Activated CD8-positive, alpha-beta T cell treated with anti-CD3 and anti-CD28 coated beads for 36 hours (primary cell): ENCODE measurements around the gene OXCT2. TPM values are rescaled to one million over a fixed set of nuclear protein-coding genes. Genes with fewer than 3 reads are reported as not detected.

Experiments used
- ATAC-seq: fragments of 200-7000 bp; cut with Tn5 transposase; one replicate; pipeline ENCODE4 v1.10.0; 2021; ENCODE audit warnings: mild to moderate bottlenecking, moderate library complexity
- CTCF ChIA-PET: fragments of 350-600 bp; sonication (Branson Sonifier 250); formaldehyde crosslinking; loops from one replicate; lab custom pipeline; 2021; ENCODE audit warnings: antibody characterized with exemption; lab: Charles Lee
- POLR2A ChIA-PET: fragments of 350-600 bp; sonication (Branson Sonifier 250); formaldehyde crosslinking; loops from one replicate; lab custom pipeline; 2021; ENCODE audit warnings: antibody characterized with exemption; lab: Charles Lee
- DNase-seq: peaks from one replicate; pipeline ENCODE4 v3.0.0-alpha.2; 2020
- H3K27ac Mint-ChIP-seq: one replicate; pipeline ENCODE4 v1.8.0; 2021; ENCODE audit warnings: mild to moderate bottlenecking, mixed read lengths
- H3K27me3 Mint-ChIP-seq: one replicate; pipeline ENCODE4 v1.8.0; 2021; ENCODE audit warnings: mixed read lengths
- H3K36me3 Mint-ChIP-seq: one replicate; pipeline ENCODE4 v1.8.0; 2021; ENCODE audit warnings: low read depth, mixed read lengths
- H3K4me1 Mint-ChIP-seq: one replicate; pipeline ENCODE4 v1.8.0; 2021; ENCODE audit warnings: low read depth, mixed read lengths
- H3K4me3 Mint-ChIP-seq: one replicate; pipeline ENCODE4 v1.8.0; 2021; ENCODE audit warnings: mild to moderate bottlenecking, moderate library complexity, mixed read lengths
- H3K9me3 Mint-ChIP-seq: one replicate; pipeline ENCODE4 v1.8.0; 2021; ENCODE audit warnings: mixed read lengths
- CTCF ChIP-seq: fragments of 200-600 bp; IDR thresholded peaks from one replicate; pipeline ENCODE4 v1.8.0; 2022; ENCODE audit warnings: antibody characterized with exemption, mild to moderate bottlenecking
- intact Hi-C: fragments of 100-400 bp; cut with micrococcal nuclease; formaldehyde crosslinking; loops from one replicate; pipeline ENCODE4 v1.10.0; 2022
- total RNA-seq, 2 experiments: library from RNA; stranded (reverse); gene quantifications; one replicate each; pipeline ENCODE4 v1.2.3, GENCODE V29; 2021

OXCT2 gene
- total RNA-seq, 2 experiments from 2014 or later: 2.7 to 4.2 TPM

GRCh38 chr1:39721664-39722063, 49.5 kb downstream of the OXCT2 start:
- CTCF ChIA-PET: interaction anchor here (1.0 to 4.3 kb wide), 4 partner anchors 63 to 115 kb away, joined by 3 to 58 read pairs (median 22); no protein-coding TSS in a partner anchor
- intact Hi-C loops: loop anchor here (5.0 kb wide), 2 partner anchors 54 to 114 kb away; no protein-coding TSS in a partner anchor
- H3K27ac Mint-ChIP-seq: no peak overlapping the region
- no peak for TF ChIP-seq CTCF
- no peak overlapping the region for H3K4me3 Mint-ChIP-seq
- H3K36me3 Mint-ChIP-seq: no peaks in the 10 kb centered on the region
- DNase-seq (no peak), ATAC-seq (no peak)
- H3K27me3 Mint-ChIP-seq: peaks cover 41% of the 10 kb centered on the region
- H3K9me3 Mint-ChIP-seq: no peaks in the 10 kb centered on the region
- H3K4me1 Mint-ChIP-seq: no peaks in the 10 kb centered on the region
- POLR2A ChIA-PET: no interaction called here

- intact Hi-C loops: loop anchor here (5.0 kb wide), 2 partner anchors 53 to 113 kb away; no protein-coding TSS in a partner anchor
- Mint-ChIP-seq H3K27ac (no peak overlapping the region), H3K27me3 (peaks cover 41% of the 10 kb centered on the region), H3K4me1 (no peaks in the 10 kb centered on the region), H3K4me3 (no peak overlapping the region), H3K36me3 (no peaks in the 10 kb centered on the region), H3K9me3 (no peaks in the 10 kb centered on the region)
- no peak for DNase-seq
- POLR2A ChIA-PET: interaction anchor here (0.6 kb wide), 1 partner anchor 157 kb away, joined by 3 read pairs; no protein-coding TSS in a partner anchor
- peak; percentile 56 for ATAC-seq
- CTCF ChIA-PET: interaction anchor here (0.6 to 4.3 kb wide), 22 partner anchors 9 to 161 kb away, joined by 3 to 58 read pairs (median 4); partner anchors contain the start of genes HPCAL4, NT5C1A and PPIE
- peak; percentile 61 for TF ChIP-seq CTCF
Observed at GRCh38 chr1:39720094-39720999, 50.8 kb downstream of the OXCT2 start.

Other genes starting within 250 kb of the OXCT2 start
- gene PABPC4, start 194.6 kb downstream of the OXCT2 start, total RNA-seq: 100 to 1,000 TPM; 365 to 372 TPM
- under 1 TPM in 1 of 2 experiments, not detected in 1; 0.07 TPM for gene HEYL, start 131.7 kb downstream of the OXCT2 start, total RNA-seq
- under 1 TPM in 1 of 2 experiments, not detected in 1; 0.25 TPM for gene NT5C1A, start 99.2 kb downstream of the OXCT2 start, total RNA-seq
- gene HPCAL4, start 79.9 kb downstream of the OXCT2 start, total RNA-seq: 1 to 10 TPM; 2.8 to 3.0 TPM
- gene PPIE, start 32.5 kb downstream of the OXCT2 start, total RNA-seq: 10 to 100 TPM; 71.7 to 74.7 TPM
- under 1 TPM; 0.36 to 0.51 TPM for gene BMP8B, start 17.5 kb upstream of the OXCT2 start, total RNA-seq
- gene TRIT1, start 112.2 kb upstream of the OXCT2 start, total RNA-seq: 10 to 100 TPM; 34.2 to 34.5 TPM
- under 1 TPM; 0.13 to 0.20 TPM for gene MYCL, start 130.6 kb upstream of the OXCT2 start, total RNA-seq
- 10 to 100 TPM; 15.0 to 19.3 TPM for gene MFSD2A, start 183.8 kb upstream of the OXCT2 start, total RNA-seq